WTC11 (cell line): ENCODE results near the gene MED12L. TPM values are rescaled to one million over a fixed set of nuclear protein-coding genes. Genes with fewer than 3 reads are reported as not detected.

Source experiments
- ATAC-seq: fragments of 200-7000 bp; cut with Tn5 transposase; 2 replicates; pipeline ENCODE4 v1.10.0; 2021; ENCODE audit warnings: mild to moderate bottlenecking, moderate library complexity
- CTCF ChIA-PET: fragments of 300-600 bp; sonication (Branson Sonifier 250); formaldehyde crosslinking; loops from one replicate; lab custom pipeline; 2021; ENCODE audit warnings: antibody characterized with exemption; lab: Charles Lee
- POLR2A ChIA-PET: fragments of 350-600 bp; sonication (Branson Sonifier 250); formaldehyde crosslinking; loops from one replicate; lab custom pipeline; 2021; ENCODE audit warnings: antibody characterized with exemption; lab: Charles Lee
- DNase-seq: peaks from one replicate; pipeline ENCODE4 v3.0.0; 2021; ENCODE audit warnings: low spot score
- H3K27ac Mint-ChIP-seq: 2 replicates; pipeline ENCODE4 v1.8.0; 2021; ENCODE audit warnings: mixed read lengths
- H3K27me3 Mint-ChIP-seq: 2 replicates; pipeline ENCODE4 v1.8.0; 2021; ENCODE audit warnings: low read depth, mild to moderate bottlenecking, moderate library complexity, mixed read lengths
- H3K36me3 Mint-ChIP-seq: 2 replicates; pipeline ENCODE4 v1.8.0; 2021; ENCODE audit warnings: mixed read lengths
- H3K4me1 Mint-ChIP-seq: 2 replicates; pipeline ENCODE4 v1.8.0; 2022; ENCODE audit warnings: mixed read lengths
- H3K4me3 Mint-ChIP-seq: 2 replicates; pipeline ENCODE4 v1.8.0; 2021; ENCODE audit warnings: mild to moderate bottlenecking, moderate library complexity, mixed read lengths
- H3K9me3 Mint-ChIP-seq: 2 replicates; pipeline ENCODE4 v1.8.0; 2021; ENCODE audit warnings: mixed read lengths
- ATF1 ChIP-seq: sonication (generic); formaldehyde crosslinking; IDR thresholded peaks from 2 replicates; pipeline ENCODE4 v1.8.1; 2023; ENCODE audit warnings: mild to moderate bottlenecking, moderate library complexity, missing genetic modification reagents
- ATF2 ChIP-seq: sonication (generic); formaldehyde crosslinking; IDR thresholded peaks from 2 replicates; pipeline ENCODE4 v1.8.1; 2022; ENCODE audit warnings: low read depth, missing genetic modification reagents, borderline replicate concordance
- CBFB ChIP-seq: sonication (generic); formaldehyde crosslinking; IDR thresholded peaks from 2 replicates; pipeline ENCODE4 v1.8.1; 2022; ENCODE audit warnings: mild to moderate bottlenecking, low read depth, missing genetic modification reagents
- GRHL2 ChIP-seq: fragments of 250-450 bp; sonication (Bioruptor Pico); IDR thresholded peaks from 2 replicates; pipeline ENCODE4 v1.8.0; 2022; ENCODE audit warnings: mild to moderate bottlenecking, moderate library complexity; ENCODE audit not compliant: insufficient replicate concordance, severe bottlenecking
- GTF2I ChIP-seq: fragments of 250-450 bp; sonication (Bioruptor Pico); conservative IDR thresholded peaks from 2 replicates; pipeline ENCODE4 v1.4.0; 2021; ENCODE audit warnings: mild to moderate bottlenecking
- JAZF1 ChIP-seq: fragments of 250-450 bp; sonication (Bioruptor Pico); IDR thresholded peaks from 2 replicates; pipeline ENCODE4 v1.9.0; 2021; ENCODE audit warnings: moderate library complexity, mild to moderate bottlenecking, inconsistent platforms
- KAT7 ChIP-seq: sonication (generic); formaldehyde crosslinking; IDR thresholded peaks from 2 replicates; pipeline ENCODE4 v1.8.1; 2023; ENCODE audit warnings: missing genetic modification reagents, mild to moderate bottlenecking, borderline replicate concordance
- NFE2L1 ChIP-seq: sonication (generic); formaldehyde crosslinking; IDR thresholded peaks from 2 replicates; pipeline ENCODE4 v1.8.1; 2023; ENCODE audit warnings: missing genetic modification reagents
- NFYB ChIP-seq: sonication (generic); formaldehyde crosslinking; conservative IDR thresholded peaks from 2 replicates; pipeline ENCODE4 v1.8.0; 2022; ENCODE audit warnings: low read depth, missing genetic modification reagents
- NR2C2 ChIP-seq: sonication (generic); formaldehyde crosslinking; IDR thresholded peaks from 2 replicates; pipeline ENCODE4 v1.8.0; 2022; ENCODE audit warnings: mild to moderate bottlenecking, missing genetic modification reagents
- OVOL2 ChIP-seq: fragments of 250-450 bp; sonication (Bioruptor Pico); IDR thresholded peaks from 2 replicates; pipeline ENCODE4 v1.9.0; 2021; ENCODE audit warnings: mild to moderate bottlenecking, borderline replicate concordance
- PRRX2 ChIP-seq: fragments of 250-450 bp; sonication (Bioruptor Pico); IDR thresholded peaks from 2 replicates; pipeline ENCODE4 v1.8.0; 2021; ENCODE audit warnings: mild to moderate bottlenecking
- RELA ChIP-seq: sonication (generic); formaldehyde crosslinking; IDR thresholded peaks from 2 replicates; pipeline ENCODE4 v1.8.1; 2022; ENCODE audit warnings: missing genetic modification reagents, mild to moderate bottlenecking, borderline replicate concordance
- RORB ChIP-seq: fragments of 250-450 bp; sonication (Bioruptor Pico); IDR thresholded peaks from 2 replicates; pipeline ENCODE4 v1.9.0; 2021; ENCODE audit warnings: mild to moderate bottlenecking
- SMAD3 ChIP-seq: sonication (generic); formaldehyde crosslinking; IDR thresholded peaks from 2 replicates; pipeline ENCODE4 v1.8.0; 2022; ENCODE audit warnings: missing genetic modification reagents, mild to moderate bottlenecking, borderline replicate concordance
- TEAD4 ChIP-seq: sonication (generic); formaldehyde crosslinking; IDR thresholded peaks from 2 replicates; pipeline ENCODE4 v1.8.0; 2022; ENCODE audit warnings: mild to moderate bottlenecking, missing genetic modification reagents
- ZNF219 ChIP-seq: sonication (generic); formaldehyde crosslinking; IDR thresholded peaks from 2 replicates; pipeline ENCODE4 v1.8.0; 2023; ENCODE audit warnings: missing genetic modification reagents, mild to moderate bottlenecking, borderline replicate concordance
- ZNF263 ChIP-seq: sonication (generic); formaldehyde crosslinking; IDR thresholded peaks from 2 replicates; pipeline ENCODE4 v1.8.1; 2022; ENCODE audit warnings: low read depth, mild to moderate bottlenecking, moderate library complexity, missing genetic modification reagents
- total RNA-seq: library from RNA; stranded (reverse); gene quantifications from 3 replicates; pipeline ENCODE4 v1.2.3, GENCODE V29; 2021
- TF ChIP-seq, protein P1 (sequence below): sonication (generic); formaldehyde crosslinking; IDR thresholded peaks from 2 replicates; pipeline ENCODE4 v1.8.1; 2022; ENCODE audit warnings: missing genetic modification reagents, borderline replicate concordance
- TF ChIP-seq, protein P2 (sequence below): sonication (generic); formaldehyde crosslinking; conservative IDR thresholded peaks from 2 replicates; pipeline ENCODE4 v1.8.1; 2023; ENCODE audit warnings: mild to moderate bottlenecking, low read depth, missing genetic modification reagents, moderate library complexity
- TF ChIP-seq, protein P3 (sequence below): fragments of 250-450 bp; sonication (Bioruptor Pico); conservative IDR thresholded peaks from 2 replicates; pipeline ENCODE4 v1.9.0; 2021; ENCODE audit warnings: mild to moderate bottlenecking
- TF ChIP-seq, protein P4 (sequence below): fragments of 250-450 bp; sonication (Bioruptor Pico); IDR thresholded peaks from 2 replicates; pipeline ENCODE4 v1.9.0; 2021; ENCODE audit warnings: mild to moderate bottlenecking

Gene MED12L
- total RNA-seq, 1 experiment from 2014 or later = 27.4 TPM

DNA sequence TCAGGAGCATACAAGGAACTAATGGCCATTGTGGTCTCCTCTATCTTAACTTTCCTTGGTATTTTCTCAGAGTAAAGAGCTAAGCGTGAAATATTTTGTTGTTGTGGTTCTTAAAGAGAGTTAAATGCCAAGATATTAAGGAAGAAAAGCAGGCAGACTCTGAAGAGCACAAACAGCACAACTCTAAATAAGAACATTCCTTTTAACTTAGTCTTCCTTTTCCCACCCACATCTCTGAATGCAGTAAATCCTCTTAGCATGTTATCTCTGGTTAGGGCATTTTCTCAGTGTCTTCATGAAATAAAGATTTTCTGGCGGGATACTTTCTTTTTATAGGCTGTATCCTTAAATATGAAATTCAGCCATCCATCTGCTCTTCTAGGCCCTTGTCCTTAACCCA, 229.7 kb downstream of the MED12L start (continued):
- TF ChIP-seq, protein P1, sequence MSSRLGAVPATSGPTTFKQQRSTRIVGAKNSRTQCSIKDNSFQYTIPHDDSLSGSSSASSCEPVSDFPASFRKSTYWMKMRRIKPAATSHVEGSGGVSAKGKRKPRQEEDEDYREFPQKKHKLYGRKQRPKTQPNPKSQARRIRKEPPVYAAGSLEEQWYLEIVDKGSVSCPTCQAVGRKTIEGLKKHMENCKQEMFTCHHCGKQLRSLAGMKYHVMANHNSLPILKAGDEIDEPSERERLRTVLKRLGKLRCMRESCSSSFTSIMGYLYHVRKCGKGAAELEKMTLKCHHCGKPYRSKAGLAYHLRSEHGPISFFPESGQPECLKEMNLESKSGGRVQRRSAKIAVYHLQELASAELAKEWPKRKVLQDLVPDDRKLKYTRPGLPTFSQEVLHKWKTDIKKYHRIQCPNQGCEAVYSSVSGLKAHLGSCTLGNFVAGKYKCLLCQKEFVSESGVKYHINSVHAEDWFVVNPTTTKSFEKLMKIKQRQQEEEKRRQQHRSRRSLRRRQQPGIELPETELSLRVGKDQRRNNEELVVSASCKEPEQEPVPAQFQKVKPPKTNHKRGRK (CRISPR knock-in tag) = no peak
- TF ChIP-seq, protein P2, sequence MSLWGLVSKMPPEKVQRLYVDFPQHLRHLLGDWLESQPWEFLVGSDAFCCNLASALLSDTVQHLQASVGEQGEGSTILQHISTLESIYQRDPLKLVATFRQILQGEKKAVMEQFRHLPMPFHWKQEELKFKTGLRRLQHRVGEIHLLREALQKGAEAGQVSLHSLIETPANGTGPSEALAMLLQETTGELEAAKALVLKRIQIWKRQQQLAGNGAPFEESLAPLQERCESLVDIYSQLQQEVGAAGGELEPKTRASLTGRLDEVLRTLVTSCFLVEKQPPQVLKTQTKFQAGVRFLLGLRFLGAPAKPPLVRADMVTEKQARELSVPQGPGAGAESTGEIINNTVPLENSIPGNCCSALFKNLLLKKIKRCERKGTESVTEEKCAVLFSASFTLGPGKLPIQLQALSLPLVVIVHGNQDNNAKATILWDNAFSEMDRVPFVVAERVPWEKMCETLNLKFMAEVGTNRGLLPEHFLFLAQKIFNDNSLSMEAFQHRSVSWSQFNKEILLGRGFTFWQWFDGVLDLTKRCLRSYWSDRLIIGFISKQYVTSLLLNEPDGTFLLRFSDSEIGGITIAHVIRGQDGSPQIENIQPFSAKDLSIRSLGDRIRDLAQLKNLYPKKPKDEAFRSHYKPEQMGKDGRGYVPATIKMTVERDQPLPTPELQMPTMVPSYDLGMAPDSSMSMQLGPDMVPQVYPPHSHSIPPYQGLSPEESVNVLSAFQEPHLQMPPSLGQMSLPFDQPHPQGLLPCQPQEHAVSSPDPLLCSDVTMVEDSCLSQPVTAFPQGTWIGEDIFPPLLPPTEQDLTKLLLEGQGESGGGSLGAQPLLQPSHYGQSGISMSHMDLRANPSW = no peak
- TF ChIP-seq SMAD3 (CRISPR knock-in tag) (no peak), RORB (CRISPR knock-in tag) (no peak), JAZF1 (CRISPR knock-in tag) (no peak), OVOL2 (CRISPR knock-in tag) (no peak), CBFB (no peak), KAT7 (CRISPR knock-in tag) (no peak), ZNF263 (CRISPR knock-in tag) (no peak), TEAD4 (no peak), NFYB (CRISPR knock-in tag) (no peak)

DNA sequence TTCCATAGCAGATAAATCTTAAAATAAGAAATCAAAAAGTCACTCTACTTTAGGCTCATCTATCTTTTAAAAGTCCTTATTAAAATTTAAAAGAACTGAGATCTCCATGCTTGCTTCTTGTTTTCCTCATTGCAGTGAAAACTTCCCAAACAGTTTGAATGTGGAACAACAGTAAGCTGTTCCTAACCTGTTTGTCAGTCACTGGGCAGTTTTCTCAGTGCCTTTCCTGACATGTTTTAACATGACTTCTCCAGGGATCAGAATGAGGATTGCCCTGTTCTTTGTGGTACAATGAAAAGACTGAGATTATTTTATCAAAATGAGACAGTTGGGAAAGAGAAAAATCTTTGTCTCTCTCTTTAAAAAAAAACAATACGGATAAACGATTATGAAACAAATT, 230.4 kb downstream of the MED12L start:
- H3K27ac Mint-ChIP-seq = peak overlapping the region; percentile 86

DNA sequence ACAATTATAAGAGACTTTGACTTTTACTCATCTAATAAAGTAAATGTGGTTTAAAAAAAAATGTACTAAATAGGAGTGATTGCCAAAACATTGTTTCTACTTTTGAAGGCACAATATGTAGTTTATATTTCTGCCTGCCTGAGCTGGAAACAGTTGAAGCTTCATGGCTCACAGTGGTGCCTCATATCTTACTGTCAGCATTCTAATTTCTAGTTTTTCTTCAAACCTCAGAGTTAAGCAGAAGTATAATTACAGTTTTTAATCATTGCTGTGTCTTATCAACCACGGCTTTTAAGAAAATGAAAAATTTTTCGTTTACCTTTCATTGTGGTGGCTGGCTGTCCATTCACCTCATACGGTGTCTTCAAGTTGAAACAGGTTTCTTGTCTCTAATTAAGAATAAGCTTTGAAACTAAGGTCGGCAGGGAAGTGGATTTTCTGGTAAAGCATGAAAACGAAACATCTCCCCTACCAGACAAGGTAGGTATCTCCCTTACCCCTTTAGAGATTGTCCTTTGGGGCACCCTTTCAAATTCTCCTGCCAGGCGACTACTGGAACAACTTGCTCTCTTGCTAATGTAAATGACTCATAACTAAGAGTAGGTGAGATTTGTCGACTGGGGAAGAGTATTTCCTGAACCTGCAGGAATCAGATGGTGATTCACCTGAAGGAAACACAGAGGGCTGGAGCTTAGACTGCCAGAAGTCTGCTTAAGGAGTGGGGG, 231.0 kb downstream of the MED12L start, which contains the start of gene GPR87:
TSS of gene GPR87 (minus strand) at position 554 of the 725 bp plus-strand sequence. CDS start 16,720 bp downstream, outside the sequence.
- no peaks in the 10 kb centered on the region for H3K9me3 Mint-ChIP-seq
- peaks cover 51% of the 10 kb centered on the region for H3K4me1 Mint-ChIP-seq
- DNase-seq = no peak
- H3K36me3 Mint-ChIP-seq = no peaks in the 10 kb centered on the region
- no peaks in the 10 kb centered on the region for H3K27me3 Mint-ChIP-seq
- H3K27ac Mint-ChIP-seq = peak within 1 kb of the TSS; percentile 89
- ATAC-seq = peak; percentile 55
- no peak within 1 kb of the TSS for H3K4me3 Mint-ChIP-seq
- CTCF ChIA-PET = interaction anchor here (1.5 kb wide), 1 partner anchor 11 kb away, joined by 7 read pairs; no protein-coding TSS in a partner anchor
- POLR2A ChIA-PET = interaction anchor here (0.7 kb wide), 1 partner anchor 71 kb away, joined by 3 read pairs; no protein-coding TSS in a partner anchor
- no peak for TF ChIP-seq ZNF219 (CRISPR knock-in tag)
- no peak for TF ChIP-seq ATF2 (CRISPR knock-in tag)
- TF ChIP-seq NFE2L1 (CRISPR knock-in tag) = no peak
- TF ChIP-seq ATF1 (CRISPR knock-in tag) = no peak
- no peak for TF ChIP-seq NR2C2 (CRISPR knock-in tag)
- TF ChIP-seq RELA (CRISPR knock-in tag) = no peak
- no peak for TF ChIP-seq GTF2I (CRISPR knock-in tag)
- TF ChIP-seq, protein P3, sequence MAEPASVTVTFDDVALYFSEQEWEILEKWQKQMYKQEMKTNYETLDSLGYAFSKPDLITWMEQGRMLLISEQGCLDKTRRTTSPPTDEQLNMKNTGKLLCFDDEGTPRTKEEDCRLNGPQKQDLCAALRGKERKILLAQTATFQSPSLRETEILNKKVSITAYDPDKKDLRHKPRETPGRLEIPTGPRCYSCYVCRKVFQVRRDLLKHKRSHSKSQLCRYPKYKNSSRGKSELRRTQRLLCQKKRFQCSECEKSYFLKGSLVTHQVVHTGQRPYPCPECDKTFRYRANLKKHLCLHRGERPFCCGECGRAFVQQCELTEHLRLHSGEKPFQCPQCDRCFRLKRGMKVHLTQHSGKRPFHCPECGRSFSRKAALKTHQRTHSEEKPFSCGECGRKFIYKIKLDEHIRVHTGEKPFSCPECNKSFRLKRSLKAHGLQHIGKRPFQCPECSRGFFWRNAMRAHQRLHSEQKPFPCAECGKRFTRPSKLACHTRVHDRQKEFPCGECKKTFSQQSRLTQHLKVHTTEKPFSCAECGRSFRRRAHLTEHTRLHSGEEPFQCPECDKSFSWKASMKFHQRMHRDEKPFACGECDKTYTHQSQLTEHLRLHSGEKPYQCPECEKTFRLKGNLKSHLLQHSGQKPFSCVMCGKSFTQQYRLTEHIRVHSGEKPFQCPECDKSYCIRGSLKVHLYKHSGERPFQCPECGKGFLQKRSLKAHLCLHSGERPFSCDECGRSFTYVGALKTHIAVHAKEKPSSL (CRISPR knock-in tag) = no peak
- no peak for TF ChIP-seq TEAD4
- no peak for TF ChIP-seq PRRX2 (CRISPR knock-in tag)
- TF ChIP-seq, protein P2 = no peak
- TF ChIP-seq GRHL2 (CRISPR knock-in tag) = no peak

More for the DNA sequence above, 230.4 kb downstream of the MED12L start:
- Mint-ChIP-seq H3K4me1 (peaks cover 51% of the 10 kb centered on the region), H3K4me3 (no peak overlapping the region), H3K9me3 (no peaks in the 10 kb centered on the region), H3K36me3 (no peaks in the 10 kb centered on the region), H3K27me3 (no peaks in the 10 kb centered on the region)
- POLR2A ChIA-PET = no interaction called here
- CTCF ChIA-PET = interaction anchor here (1.5 kb wide), 1 partner anchor 12 kb away, joined by 7 read pairs; no protein-coding TSS in a partner anchor
- DNase-seq (no peak), ATAC-seq (no peak)
- TF ChIP-seq, protein P4, sequence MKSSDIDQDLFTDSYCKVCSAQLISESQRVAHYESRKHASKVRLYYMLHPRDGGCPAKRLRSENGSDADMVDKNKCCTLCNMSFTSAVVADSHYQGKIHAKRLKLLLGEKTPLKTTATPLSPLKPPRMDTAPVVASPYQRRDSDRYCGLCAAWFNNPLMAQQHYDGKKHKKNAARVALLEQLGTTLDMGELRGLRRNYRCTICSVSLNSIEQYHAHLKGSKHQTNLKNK (CRISPR knock-in tag) = no peak
